ENCODE measurements around the gene EFNA1.

EFNA1 gene

GRCh38 chr1:155170806-155171205 is 43.1 kb downstream of the EFNA1 start:
- H3K27ac ChIP-seq: no peak overlapping the region
- TF ChIP-seq CTCF (IDR thresholded peaks at IDR 0.05) (no peak), ZFX (IDR thresholded peaks at IDR 0.05; ENCODE audit: borderline replicate concordance) (no peak)

- peak overlapping the region; percentile 87 for H3K27ac ChIP-seq
- TF ChIP-seq CTCF (IDR thresholded peaks at IDR 0.05): no peak
- no peak for TF ChIP-seq ZFX (IDR thresholded peaks at IDR 0.05; ENCODE audit: borderline replicate concordance)
These were observed 44.4 kb downstream of the EFNA1 start for GRCh38 chr1:155171836-155172731.

GRCh38 chr1:155172732-155173477 is 45.2 kb downstream of the EFNA1 start, which contains the start of gene KRTCAP2:
Gene KRTCAP2 (minus strand): TSS chr1:155173304. CDS start chr1:155173224, 80 bp downstream.
- TF ChIP-seq CTCF (IDR thresholded peaks at IDR 0.05) (peak; percentile 100), ZFX (IDR thresholded peaks at IDR 0.05; ENCODE audit: borderline replicate concordance) (no peak)
- peak within 1 kb of the TSS; percentile 87 for H3K27ac ChIP-seq

- TF ChIP-seq ZFX (IDR thresholded peaks at IDR 0.05; ENCODE audit: borderline replicate concordance) (no peak), CTCF (IDR thresholded peaks at IDR 0.05) (peak; percentile 78)
- peak within 1 kb of the TSS; percentile 87 for H3K27ac ChIP-seq
These were observed 46.0 kb downstream of the EFNA1 start, which contains the start of gene TRIM46 for GRCh38 chr1:155173478-155174323. Gene TRIM46 (plus strand): TSS chr1:155173849. CDS start chr1:155173967, 118 bp downstream.

- H3K27ac ChIP-seq: peak overlapping the region; percentile 87
- TF ChIP-seq ZFX (IDR thresholded peaks at IDR 0.05; ENCODE audit: borderline replicate concordance): no peak
These were observed 46.9 kb downstream of the EFNA1 start for GRCh38 chr1:155174324-155175280.

GRCh38 chr1:155175281-155175926 is 47.7 kb downstream of the EFNA1 start:
- H3K27ac ChIP-seq: peak overlapping the region; percentile 83
- TF ChIP-seq ZFX (IDR thresholded peaks at IDR 0.05; ENCODE audit: borderline replicate concordance): no peak
- TF ChIP-seq CTCF (IDR thresholded peaks at IDR 0.05): no peak
